WI38 (cell line): ENCODE data around the gene CFAP68.
"Not testable (repeated sequence)": the region's sequence is repeated elsewhere in the genome, so short reads cannot be mapped to it uniquely, and the experiment has no call there.

Experiments used
- H3K4me3 ChIP-seq: 2 replicates; pipeline ENCODE4 v1.5.1; 2011; ENCODE audit warnings: low read depth, mild to moderate bottlenecking, control low read depth, low read length
- TF ChIP-seq, protein P1 (sequence below): IDR thresholded peaks from 2 replicates; pipeline ENCODE4 v1.5.1; 2012; ENCODE audit warnings: low read depth, mild to moderate bottlenecking, control low read depth, low read length

Gene CFAP68

DNA sequence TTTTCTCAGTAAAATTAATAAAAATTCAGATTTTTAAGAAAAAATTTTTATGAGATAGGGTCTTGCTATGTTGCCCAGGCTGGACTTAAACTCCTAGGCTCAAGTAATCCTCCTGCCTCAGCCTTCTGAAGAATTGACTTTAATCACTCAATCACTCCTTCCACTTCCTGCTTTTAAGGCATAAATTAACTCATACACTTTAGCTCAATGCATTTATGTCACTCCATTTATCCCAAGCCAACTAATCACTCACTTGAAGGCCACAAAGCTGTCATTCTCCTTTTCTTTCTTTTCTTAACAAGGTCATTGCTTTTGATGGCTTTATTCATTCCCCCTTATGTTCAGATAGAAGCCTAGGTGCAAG is 8.8 kb upstream of the CFAP68 start:
- TF ChIP-seq, protein P1, sequence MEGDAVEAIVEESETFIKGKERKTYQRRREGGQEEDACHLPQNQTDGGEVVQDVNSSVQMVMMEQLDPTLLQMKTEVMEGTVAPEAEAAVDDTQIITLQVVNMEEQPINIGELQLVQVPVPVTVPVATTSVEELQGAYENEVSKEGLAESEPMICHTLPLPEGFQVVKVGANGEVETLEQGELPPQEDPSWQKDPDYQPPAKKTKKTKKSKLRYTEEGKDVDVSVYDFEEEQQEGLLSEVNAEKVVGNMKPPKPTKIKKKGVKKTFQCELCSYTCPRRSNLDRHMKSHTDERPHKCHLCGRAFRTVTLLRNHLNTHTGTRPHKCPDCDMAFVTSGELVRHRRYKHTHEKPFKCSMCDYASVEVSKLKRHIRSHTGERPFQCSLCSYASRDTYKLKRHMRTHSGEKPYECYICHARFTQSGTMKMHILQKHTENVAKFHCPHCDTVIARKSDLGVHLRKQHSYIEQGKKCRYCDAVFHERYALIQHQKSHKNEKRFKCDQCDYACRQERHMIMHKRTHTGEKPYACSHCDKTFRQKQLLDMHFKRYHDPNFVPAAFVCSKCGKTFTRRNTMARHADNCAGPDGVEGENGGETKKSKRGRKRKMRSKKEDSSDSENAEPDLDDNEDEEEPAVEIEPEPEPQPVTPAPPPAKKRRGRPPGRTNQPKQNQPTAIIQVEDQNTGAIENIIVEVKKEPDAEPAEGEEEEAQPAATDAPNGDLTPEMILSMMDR = no peak
- H3K4me3 ChIP-seq = peak overlapping the region; percentile 87

DNA sequence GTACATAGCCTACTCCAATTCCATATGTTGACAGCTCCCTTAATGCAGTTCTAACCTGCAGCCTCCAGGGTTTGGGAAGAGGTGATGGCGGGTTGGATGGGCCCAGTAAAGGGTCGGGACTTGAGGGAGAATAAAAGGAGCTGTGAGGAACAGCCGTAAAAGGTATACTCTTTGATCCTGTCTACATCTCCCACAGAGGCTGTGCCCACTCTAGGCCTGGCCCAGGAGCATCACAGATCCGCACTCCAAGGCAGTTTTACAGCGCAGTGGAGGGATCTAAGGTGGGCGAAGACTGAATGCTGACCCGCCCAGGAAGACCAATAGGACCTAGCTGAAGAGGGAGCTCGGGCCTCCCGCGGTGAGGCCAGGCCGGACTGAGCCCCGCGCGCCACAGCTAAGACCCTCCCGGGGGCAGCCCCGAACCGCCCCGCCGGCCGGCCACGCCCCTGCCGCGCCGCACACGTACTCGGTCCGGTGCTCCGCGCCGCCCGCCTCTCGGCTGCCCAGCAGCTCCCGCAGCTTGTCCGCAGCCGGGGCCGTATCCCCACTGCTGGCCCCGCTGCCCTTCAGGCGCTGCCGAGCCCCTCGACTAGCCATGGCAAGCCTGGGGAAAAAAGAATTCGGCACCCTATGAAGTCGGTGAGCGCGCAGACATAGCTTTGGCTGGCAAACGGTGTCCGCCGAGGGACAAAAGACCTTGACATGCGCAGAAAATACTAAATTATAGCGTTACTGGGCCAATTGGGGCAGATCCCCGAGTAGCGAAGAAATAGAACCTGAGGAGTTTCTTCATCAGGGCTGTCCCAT is 8.3 kb upstream of the CFAP68 start, which contains the start of gene ALG9:
ALG9 (minus strand) TSS at position 696 of the 807 bp plus-strand sequence; CDS start at position 597, 99 bp downstream.
- H3K4me3 ChIP-seq = peak within 1 kb of the TSS; percentile 87
- TF ChIP-seq, protein P1 = 0 out of 2 replicates have a peak, but pooled peaks have one; percentile 6

DNA sequence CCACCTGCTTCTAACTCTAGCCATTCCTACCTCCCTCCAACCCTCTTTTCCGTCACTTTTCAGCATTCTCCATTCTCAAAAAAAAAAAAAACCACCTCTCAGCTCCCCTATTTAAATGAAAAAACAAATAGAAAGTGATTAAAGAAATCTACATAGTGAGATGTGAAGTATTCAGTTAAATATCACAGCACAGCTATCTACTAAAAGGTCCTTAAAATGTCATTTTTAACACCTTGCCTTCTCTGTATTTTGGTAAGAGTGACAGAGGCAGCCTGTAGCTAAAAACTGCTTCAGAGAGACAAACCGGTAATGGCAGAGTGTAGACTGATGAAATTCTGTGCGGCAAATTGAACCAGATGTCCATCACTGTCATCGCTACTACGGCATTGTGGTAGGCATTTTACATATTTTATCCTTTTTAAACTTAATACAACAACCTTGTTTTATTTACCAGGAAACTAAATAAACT is 7.6 kb upstream of the CFAP68 start:
- peak overlapping the region; percentile 87 for H3K4me3 ChIP-seq
- TF ChIP-seq, protein P1 = no peak

DNA sequence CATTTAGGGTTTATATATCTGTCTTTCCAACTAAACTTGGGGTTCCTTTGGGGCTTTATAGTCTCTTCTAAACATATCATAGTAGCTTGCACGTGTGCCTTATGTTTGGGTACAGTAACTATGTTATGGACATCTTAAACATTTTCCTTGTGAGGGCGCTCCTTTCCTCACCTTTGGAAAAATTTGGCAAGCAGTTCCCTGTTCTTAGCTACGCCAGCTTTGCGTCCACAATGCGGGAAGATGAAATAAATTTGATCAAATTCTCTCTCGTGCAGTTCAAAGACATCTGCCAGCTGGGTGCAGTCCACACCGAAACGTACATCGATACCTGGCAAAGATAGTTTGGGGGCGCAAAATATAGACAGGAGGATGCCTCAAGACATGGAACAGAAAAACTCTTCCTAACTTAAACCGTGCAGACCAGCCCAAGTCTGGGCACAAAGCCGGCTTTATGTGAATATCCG is 924 bp upstream of the CFAP68 start:
- peak overlapping the region; percentile 80 for H3K4me3 ChIP-seq
- TF ChIP-seq, protein P1 = no peak

DNA sequence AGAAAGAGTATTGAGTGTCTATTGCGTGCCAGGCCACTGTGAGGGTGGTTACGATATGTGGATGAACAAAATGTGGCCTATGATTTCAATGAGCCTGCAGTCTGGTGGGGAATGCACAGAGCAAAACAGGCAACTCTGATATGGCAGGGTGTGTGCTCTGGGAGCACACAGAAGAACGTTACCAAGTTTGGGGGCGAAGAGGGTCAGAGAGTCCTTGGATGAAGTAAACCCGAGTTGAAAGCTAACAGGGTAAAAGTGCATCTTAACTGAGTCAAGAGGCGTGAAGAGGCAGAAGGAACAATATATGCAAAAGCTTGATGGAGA is 258 bp downstream of the CFAP68 start:
- TF ChIP-seq, protein P1 = no peak
- peak overlapping the region; percentile 80 for H3K4me3 ChIP-seq

DNA sequence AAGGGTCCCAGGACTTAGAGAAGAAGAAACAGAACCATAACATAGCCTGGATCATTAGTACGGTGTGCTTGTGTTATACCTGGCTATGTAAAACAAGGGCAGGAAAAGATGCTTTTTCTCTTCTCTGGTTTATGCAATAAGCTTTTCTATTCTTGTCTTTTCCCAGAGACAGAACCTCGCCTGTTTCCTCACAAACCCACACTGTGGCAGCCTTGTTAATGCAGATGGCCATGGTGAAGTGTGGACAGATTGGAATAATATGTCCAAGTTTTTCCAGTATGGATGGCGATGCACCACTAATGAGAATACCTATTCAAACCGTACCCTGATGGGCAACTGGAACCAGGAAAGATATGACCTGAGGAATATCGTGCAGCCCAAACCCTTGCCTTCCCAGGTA is 2.9 kb downstream of the CFAP68 start:
- TF ChIP-seq, protein P1 = no peak
- no peak overlapping the region for H3K4me3 ChIP-seq

DNA sequence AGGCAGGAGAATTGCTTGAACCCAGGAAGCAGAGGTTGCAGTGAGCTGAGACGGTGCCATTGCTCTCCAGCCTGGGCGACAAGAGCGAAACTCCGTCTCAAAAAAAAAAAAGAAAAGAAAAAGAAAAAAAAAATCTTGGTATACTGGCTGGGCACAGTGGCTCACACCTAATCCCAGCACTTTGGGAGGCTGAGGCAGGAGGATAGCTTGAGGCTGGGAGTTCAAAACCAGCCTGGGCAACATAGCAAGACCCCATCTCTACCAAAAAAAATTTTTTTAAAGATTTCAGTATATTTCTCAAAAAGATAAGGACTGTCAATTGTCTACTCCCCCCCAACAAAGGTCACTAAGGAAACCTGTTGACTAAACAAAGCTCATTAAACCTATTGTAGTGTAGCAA is 5.7 kb downstream of the CFAP68 start:
- H3K4me3 ChIP-seq = not testable (repeated sequence)

DNA sequence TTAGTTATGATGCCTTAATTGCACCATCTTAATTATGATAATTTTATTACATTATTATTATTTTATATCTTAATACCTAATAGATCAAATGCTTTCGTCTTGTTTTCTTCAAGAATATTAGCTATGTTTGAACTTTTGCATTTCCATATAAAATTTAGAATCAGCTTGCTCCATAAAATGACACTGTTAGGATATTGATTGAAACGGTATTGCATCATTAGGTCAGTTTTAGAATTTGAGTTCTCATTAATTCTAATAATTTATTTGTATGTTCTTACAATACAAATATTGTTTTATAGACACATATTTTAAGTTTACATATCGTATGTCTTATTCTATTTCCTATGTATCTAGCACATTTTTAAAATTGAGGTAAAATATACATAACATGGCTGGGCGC is 6.7 kb downstream of the CFAP68 start:
- TF ChIP-seq, protein P1 = no peak
- H3K4me3 ChIP-seq = no peak overlapping the region
